Neural crest cell (in vitro differentiated cells): ENCODE data around the gene ZEB2. TPM values are rescaled to one million over a fixed set of nuclear protein-coding genes. Genes with fewer than 3 reads are reported as not detected.

Experiments
- DNase-seq: peaks from one replicate; pipeline ENCODE4 v3.0.0; 2021; ENCODE audit warnings: low read depth, mixed read lengths, low spot score
- H3K27ac Mint-ChIP-seq: one replicate; pipeline ENCODE4 v1.8.0; 2021; ENCODE audit warnings: mild to moderate bottlenecking, mixed read lengths; ENCODE audit not compliant: unreplicated experiment
- H3K27me3 Mint-ChIP-seq: 2 replicates; pipeline ENCODE4 v1.8.0; 2021; ENCODE audit warnings: low read depth, mild to moderate bottlenecking, mixed read lengths
- H3K36me3 Mint-ChIP-seq: 2 replicates; pipeline ENCODE4 v1.8.0; 2021; ENCODE audit warnings: low read depth, mild to moderate bottlenecking, mixed read lengths
- H3K4me1 Mint-ChIP-seq: 2 replicates; pipeline ENCODE4 v1.8.0; 2021; ENCODE audit warnings: mixed read lengths
- H3K4me3 Mint-ChIP-seq: one replicate; pipeline ENCODE4 v1.8.0; 2021; ENCODE audit warnings: mild to moderate bottlenecking, mixed read lengths
- H3K9me3 Mint-ChIP-seq: 2 replicates; pipeline ENCODE4 v1.8.0; 2021; ENCODE audit warnings: mixed read lengths
- total RNA-seq: library from RNA; stranded (reverse); gene quantifications from 2 replicates; pipeline ENCODE4 v1.2.1, GENCODE V29; 2021
- TF ChIP-seq, protein P1 (sequence below): fragments of 200-600 bp; sonication (generic); conservative IDR thresholded peaks from 2 replicates; pipeline ENCODE4 v1.5.0; 2021; ENCODE audit warnings: antibody characterized with exemption, mild to moderate bottlenecking

The ZEB2 gene
- total RNA-seq, 1 donor from 2014 or later = 192 TPM

GRCh38 chr2:144509001-144509878 is 10.7 kb downstream of the ZEB2 start:
- no peaks in the 10 kb centered on the region for H3K9me3 Mint-ChIP-seq
- DNase-seq = no peak
- H3K4me3 Mint-ChIP-seq = peak overlapping the region; percentile 67
- H3K27me3 Mint-ChIP-seq = peaks cover 3% of the 10 kb centered on the region
- peak overlapping the region; percentile 99 for H3K27ac Mint-ChIP-seq
- H3K36me3 Mint-ChIP-seq = peaks cover under 1% of the 10 kb centered on the region
- peaks cover 95% of the 10 kb centered on the region for H3K4me1 Mint-ChIP-seq
- TF ChIP-seq, protein P1, sequence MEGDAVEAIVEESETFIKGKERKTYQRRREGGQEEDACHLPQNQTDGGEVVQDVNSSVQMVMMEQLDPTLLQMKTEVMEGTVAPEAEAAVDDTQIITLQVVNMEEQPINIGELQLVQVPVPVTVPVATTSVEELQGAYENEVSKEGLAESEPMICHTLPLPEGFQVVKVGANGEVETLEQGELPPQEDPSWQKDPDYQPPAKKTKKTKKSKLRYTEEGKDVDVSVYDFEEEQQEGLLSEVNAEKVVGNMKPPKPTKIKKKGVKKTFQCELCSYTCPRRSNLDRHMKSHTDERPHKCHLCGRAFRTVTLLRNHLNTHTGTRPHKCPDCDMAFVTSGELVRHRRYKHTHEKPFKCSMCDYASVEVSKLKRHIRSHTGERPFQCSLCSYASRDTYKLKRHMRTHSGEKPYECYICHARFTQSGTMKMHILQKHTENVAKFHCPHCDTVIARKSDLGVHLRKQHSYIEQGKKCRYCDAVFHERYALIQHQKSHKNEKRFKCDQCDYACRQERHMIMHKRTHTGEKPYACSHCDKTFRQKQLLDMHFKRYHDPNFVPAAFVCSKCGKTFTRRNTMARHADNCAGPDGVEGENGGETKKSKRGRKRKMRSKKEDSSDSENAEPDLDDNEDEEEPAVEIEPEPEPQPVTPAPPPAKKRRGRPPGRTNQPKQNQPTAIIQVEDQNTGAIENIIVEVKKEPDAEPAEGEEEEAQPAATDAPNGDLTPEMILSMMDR = no peak

DNA sequence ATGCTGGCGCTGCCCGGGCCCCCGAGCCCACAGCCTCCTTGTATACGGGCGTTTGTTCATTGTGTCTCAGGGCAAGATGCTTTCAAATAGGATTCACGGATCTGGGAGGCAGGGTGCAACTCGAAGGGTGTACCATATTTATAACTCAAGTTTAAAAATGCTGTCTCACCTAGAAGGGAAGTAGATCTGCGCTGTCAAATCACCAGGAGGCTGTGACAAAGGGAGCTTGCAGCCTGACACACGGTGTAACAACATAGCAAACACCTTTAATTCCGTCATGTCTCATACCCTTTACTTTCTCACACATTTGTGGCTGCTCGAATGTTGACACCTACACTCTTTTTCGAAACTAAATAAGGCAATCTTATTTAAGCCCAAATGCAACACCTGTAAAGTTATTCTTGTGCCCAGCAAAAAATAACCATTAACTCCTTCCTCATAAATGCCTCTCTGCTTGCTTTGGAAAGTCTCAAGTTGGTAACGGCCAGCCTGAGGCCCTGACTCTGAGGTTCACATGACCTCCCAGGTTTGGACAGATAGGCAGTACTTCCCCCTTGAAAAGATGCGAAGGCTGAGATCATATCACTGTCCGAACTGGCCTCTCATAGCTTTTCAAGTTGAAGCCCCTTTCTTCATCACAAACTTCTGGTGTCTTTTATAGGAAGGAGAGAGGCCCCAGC is 11.6 kb downstream of the ZEB2 start:
- TF ChIP-seq, protein P1 = no peak
- peak overlapping the region; percentile 68 for H3K4me3 Mint-ChIP-seq
- H3K27me3 Mint-ChIP-seq = peaks cover 3% of the 10 kb centered on the region
- peak overlapping the region; percentile 83 for H3K27ac Mint-ChIP-seq
- H3K36me3 Mint-ChIP-seq = no peaks in the 10 kb centered on the region
- peaks cover 95% of the 10 kb centered on the region for H3K4me1 Mint-ChIP-seq
- DNase-seq = no peak
- no peaks in the 10 kb centered on the region for H3K9me3 Mint-ChIP-seq

- Mint-ChIP-seq H3K9me3 (no peaks in the 10 kb centered on the region), H3K36me3 (no peaks in the 10 kb centered on the region), H3K4me1 (peaks cover 95% of the 10 kb centered on the region), H3K4me3 (peak overlapping the region; percentile 68), H3K27ac (peak overlapping the region; percentile 51), H3K27me3 (peaks cover 3% of the 10 kb centered on the region)
- DNase-seq = no peak
- TF ChIP-seq, protein P1 = no peak
Measured at GRCh38 chr2:144507441-144508171, 12.3 kb downstream of the ZEB2 start.

DNA sequence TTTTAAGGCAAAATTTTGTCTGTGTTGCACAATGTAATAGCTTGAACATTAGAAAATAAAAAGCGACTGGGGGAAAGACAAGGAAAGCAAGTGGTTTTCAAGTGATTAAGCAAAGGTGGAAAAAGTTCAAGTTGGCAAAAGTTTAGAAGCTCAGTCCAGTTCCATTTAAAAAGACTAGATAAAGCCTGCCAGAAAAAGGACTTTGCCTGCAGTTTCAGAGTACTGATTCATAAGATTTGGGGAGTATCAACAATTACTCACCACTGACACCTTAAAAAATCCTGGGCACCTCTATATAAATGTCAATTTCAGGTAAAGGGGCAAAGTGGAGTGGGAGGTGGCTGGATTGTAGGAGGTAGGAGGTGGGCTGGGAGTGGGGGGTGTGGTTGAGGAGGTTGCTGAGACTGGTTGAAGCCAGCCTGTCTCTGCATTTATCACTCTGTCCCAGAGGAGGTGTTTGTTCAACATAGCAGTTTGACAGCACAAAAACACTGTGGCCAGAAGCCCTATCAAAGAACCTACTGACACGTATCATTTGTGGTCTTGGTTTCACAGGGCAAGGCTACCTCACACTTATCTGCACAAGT is 14.6 kb downstream of the ZEB2 start:
- H3K9me3 Mint-ChIP-seq = no peaks in the 10 kb centered on the region
- H3K4me1 Mint-ChIP-seq = peaks cover 95% of the 10 kb centered on the region
- H3K27me3 Mint-ChIP-seq = no peaks in the 10 kb centered on the region
- H3K36me3 Mint-ChIP-seq = peaks cover 8% of the 10 kb centered on the region
- no peak for DNase-seq
- H3K27ac Mint-ChIP-seq = no peak overlapping the region
- TF ChIP-seq, protein P1 = no peak
- peak overlapping the region; percentile 65 for H3K4me3 Mint-ChIP-seq

DNA sequence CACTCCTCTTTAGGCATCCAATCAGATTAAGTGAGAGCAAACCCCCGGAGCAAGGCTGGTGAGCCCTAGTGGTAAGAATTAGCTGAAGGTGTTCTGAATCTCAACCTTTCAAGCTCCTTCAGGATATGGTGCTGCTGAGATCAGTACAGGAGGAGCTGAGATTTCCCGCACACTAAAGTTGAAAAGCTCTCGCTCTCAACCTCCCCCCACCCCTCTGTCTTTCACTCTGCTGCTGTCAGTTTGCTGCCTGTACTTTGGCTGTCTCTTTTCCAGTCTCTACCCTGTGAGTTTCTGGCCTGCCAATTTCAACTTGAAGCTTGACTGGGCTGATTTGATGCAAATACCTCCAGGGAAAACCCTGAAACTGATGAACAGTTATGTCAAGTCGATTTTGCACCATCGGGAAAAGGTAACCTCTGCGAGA is 15.7 kb downstream of the ZEB2 start:
- H3K36me3 Mint-ChIP-seq = peaks cover 8% of the 10 kb centered on the region
- peak overlapping the region; percentile 66 for H3K4me3 Mint-ChIP-seq
- TF ChIP-seq, protein P1 = no peak
- H3K9me3 Mint-ChIP-seq = no peaks in the 10 kb centered on the region
- no peak for DNase-seq
- no peaks in the 10 kb centered on the region for H3K27me3 Mint-ChIP-seq
- H3K27ac Mint-ChIP-seq = peak overlapping the region; percentile 63
- peaks cover 87% of the 10 kb centered on the region for H3K4me1 Mint-ChIP-seq
